Suprapubic skin (tissue), 4 donors: ENCODE measurements around the gene AK2.

Source experiments
- EP300 ChIP-seq: sonication (generic); formaldehyde crosslinking; IDR thresholded peaks from one replicate; pipeline ENCODE4 v1.6.1; 2017; ENCODE audit warnings: antibody characterized with exemption
- POLR2A ChIP-seq, 2 donors: fragments of 450-650 bp; IDR thresholded peaks; one replicate each; pipeline ENCODE4 v1.6.1; 2017; ENCODE audit warnings: antibody characterized with exemption in 2 of 2, mild to moderate bottlenecking in 2 of 2, moderate library complexity in 2 of 2
- POLR2AphosphoS5 ChIP-seq, 3 donors: sonication (generic); formaldehyde crosslinking; IDR thresholded peaks; one replicate each; pipeline ENCODE4 v1.6.1; 2017; ENCODE audit warnings: antibody characterized with exemption in 3 of 3
- TF ChIP-seq, protein P1 (sequence below), 2 donors: fragments of 200-600 bp in 1 of 2; fragments of 450-650 bp in 1 of 2; sonication (generic) in 1 of 2; IDR thresholded peaks; one replicate each; pipeline ENCODE4 v1.5.1; 2016 to 2019; ENCODE audit warnings: antibody characterized with exemption in 2 of 2, mild to moderate bottlenecking in 1 of 2, moderate library complexity in 1 of 2

DNA sequence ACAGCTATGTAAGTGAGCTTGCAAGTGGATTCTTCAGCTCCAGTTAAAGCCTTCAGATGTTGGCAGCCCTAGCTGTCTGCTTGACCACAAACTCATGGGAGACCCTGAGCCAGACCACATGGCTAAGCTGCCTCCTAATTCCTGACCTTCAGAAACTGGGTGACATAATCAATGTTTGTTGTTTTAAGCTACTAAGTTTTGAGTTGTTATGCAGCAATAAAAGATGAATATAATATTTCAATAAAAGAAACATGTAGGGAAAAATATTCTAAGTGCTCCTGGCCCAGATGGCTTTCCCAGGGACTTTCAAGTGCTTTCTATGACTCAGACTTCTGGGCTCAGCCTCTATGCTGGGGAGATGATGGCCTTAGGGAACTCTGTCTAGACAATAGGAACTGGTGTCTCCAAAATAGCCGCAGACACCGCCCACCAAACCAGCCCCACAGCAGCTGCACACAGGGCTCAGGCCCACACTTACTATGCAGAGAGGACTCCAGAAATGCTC, 23.9 kb upstream of the AK2 start:
- TF ChIP-seq POLR2AphosphoS5 (IDR thresholded peaks at IDR 0.05) = no peak
- TF ChIP-seq, protein P1, sequence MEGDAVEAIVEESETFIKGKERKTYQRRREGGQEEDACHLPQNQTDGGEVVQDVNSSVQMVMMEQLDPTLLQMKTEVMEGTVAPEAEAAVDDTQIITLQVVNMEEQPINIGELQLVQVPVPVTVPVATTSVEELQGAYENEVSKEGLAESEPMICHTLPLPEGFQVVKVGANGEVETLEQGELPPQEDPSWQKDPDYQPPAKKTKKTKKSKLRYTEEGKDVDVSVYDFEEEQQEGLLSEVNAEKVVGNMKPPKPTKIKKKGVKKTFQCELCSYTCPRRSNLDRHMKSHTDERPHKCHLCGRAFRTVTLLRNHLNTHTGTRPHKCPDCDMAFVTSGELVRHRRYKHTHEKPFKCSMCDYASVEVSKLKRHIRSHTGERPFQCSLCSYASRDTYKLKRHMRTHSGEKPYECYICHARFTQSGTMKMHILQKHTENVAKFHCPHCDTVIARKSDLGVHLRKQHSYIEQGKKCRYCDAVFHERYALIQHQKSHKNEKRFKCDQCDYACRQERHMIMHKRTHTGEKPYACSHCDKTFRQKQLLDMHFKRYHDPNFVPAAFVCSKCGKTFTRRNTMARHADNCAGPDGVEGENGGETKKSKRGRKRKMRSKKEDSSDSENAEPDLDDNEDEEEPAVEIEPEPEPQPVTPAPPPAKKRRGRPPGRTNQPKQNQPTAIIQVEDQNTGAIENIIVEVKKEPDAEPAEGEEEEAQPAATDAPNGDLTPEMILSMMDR (IDR thresholded peaks at IDR 0.05) = no peak
- no peak for TF ChIP-seq POLR2A (IDR thresholded peaks at IDR 0.05)
- TF ChIP-seq EP300 = no peak
